GM18526 (cell line): Measurements from ENCODE around the gene SPANXA1.
"Not testable (repeated sequence)": the region's sequence is repeated elsewhere in the genome, so short reads cannot be mapped to it uniquely, and the experiment has no call there.

ENCODE experiments used
- POLR2A ChIP-seq: IDR thresholded peaks from 3 replicates; pipeline ENCODE4 v1.6.1; 2011; ENCODE audit not compliant: insufficient read length; ENCODE audit errors: extremely low read depth

The SPANXA1 gene, protein sequence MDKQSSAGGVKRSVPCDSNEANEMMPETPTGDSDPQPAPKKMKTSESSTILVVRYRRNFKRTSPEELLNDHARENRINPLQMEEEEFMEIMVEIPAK

GRCh38 chrX:141584638-141585037 lies at the start of gene SPANXA1:
Gene SPANXA1, minus strand, starts transcription at chrX:141584738. Its CDS starts 60 bp downstream, at chrX:141584678.
- TF ChIP-seq POLR2A: not testable (repeated sequence)

- TF ChIP-seq POLR2A: no peak
Measured at GRCh38 chrX:141632124-141632523, 47.6 kb upstream of the SPANXA1 start.

GRCh38 chrX:141619336-141619735 lies 34.8 kb upstream of the SPANXA1 start:
- no peak for TF ChIP-seq POLR2A

DNA sequence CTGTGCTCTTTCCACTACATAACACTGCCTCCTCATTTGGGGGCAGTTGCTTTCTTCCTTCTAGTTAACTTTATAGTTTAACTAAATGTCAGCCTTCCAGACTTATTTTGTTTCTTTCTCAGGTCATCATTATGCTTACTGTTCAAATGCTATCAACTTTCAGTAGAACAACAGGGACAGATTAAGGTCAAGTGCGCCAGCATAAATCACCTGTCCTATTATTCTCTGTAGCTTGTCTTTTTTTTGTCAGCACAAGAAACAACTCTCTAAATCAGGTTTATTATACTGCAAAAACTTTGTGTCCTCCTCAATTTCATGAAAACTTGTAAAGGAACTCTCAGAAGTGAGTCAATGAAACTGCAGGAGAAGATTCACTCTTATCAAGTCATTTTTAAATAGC lies 24.6 kb upstream of the SPANXA1 start:
- no peak for TF ChIP-seq POLR2A

- not testable (repeated sequence) for TF ChIP-seq POLR2A
Measured at GRCh38 chrX:141589408-141589807, 4.9 kb upstream of the SPANXA1 start, which contains the start of gene SPANXA2. Gene SPANXA2, plus strand, starts transcription at chrX:141589708. Its CDS starts 60 bp downstream, at chrX:141589768.
